Stomach (tissue), 9 donors: Measurements from ENCODE around the gene SIK3. TPM values are rescaled to one million over a fixed set of nuclear protein-coding genes. Genes with fewer than 3 reads are reported as not detected.

Experiments used
- DNase-seq, 2 donors: peaks; one replicate each; pipeline versions ENCODE4 v3.0.0 to v3.0.0-alpha.2; 2013 to 2019
- H3K27ac ChIP-seq, 5 donors: fragments of 200-600 bp in 4 of 5; sonication (generic) in 4 of 5; one replicate each; pipeline ENCODE4 v1.5.1; 2013 to 2019; ENCODE audit warnings: mild to moderate bottlenecking in 1 of 5, moderate library complexity in 1 of 5
- H3K27me3 ChIP-seq, 3 donors: fragments of 200-600 bp; sonication (generic); one replicate each; pipeline ENCODE4 v1.5.1; 2017 to 2019; ENCODE audit warnings: mixed run types in 1 of 3
- H3K36me3 ChIP-seq, 4 donors: fragments of 200-600 bp; sonication (generic); 1 replicate in 3 of 4; 2 replicates in 1 of 4; pipeline ENCODE4 v1.5.1; 2016 to 2019
- H3K4me1 ChIP-seq, 4 donors: fragments of 200-600 bp; sonication (generic); one replicate each; pipeline ENCODE4 v1.5.1; 2016 to 2019
- H3K4me3 ChIP-seq, 4 donors: fragments of 200-600 bp; sonication (generic) in 3 of 4; one replicate each; pipeline ENCODE4 v1.5.1; 2016 to 2019; ENCODE audit warnings: mild to moderate bottlenecking in 1 of 4
- H3K9me3 ChIP-seq, 4 donors: fragments of 200-600 bp; sonication (generic); one replicate each; pipeline ENCODE4 v1.5.1; 2016 to 2019
- CTCF ChIP-seq, 7 experiments: fragments of 450-650 bp in 4 of 7; fragments of 200-600 bp in 3 of 7; sonication (generic) in 3 of 7; IDR thresholded peaks; one replicate each; pipeline ENCODE4 v1.5.1; 2016 to 2019; ENCODE audit warnings: antibody characterized with exemption in 7 of 7, control low read depth in 2 of 7, mild to moderate bottlenecking in 1 of 7
- EP300 ChIP-seq: sonication (generic); formaldehyde crosslinking; IDR thresholded peaks from one replicate; pipeline ENCODE4 v1.6.1; 2017; ENCODE audit warnings: antibody characterized with exemption
- POLR2A ChIP-seq, 4 donors: fragments of 450-650 bp; IDR thresholded peaks; one replicate each; pipeline ENCODE4 v1.6.1; 2016; ENCODE audit warnings: antibody characterized with exemption in 4 of 4, control low read depth in 2 of 4, mild to moderate bottlenecking in 1 of 4, moderate library complexity in 1 of 4
- POLR2AphosphoS5 ChIP-seq, 3 donors: sonication (generic); formaldehyde crosslinking; IDR thresholded peaks; one replicate each; pipeline ENCODE4 v1.6.1; 2016; ENCODE audit warnings: antibody characterized with exemption in 3 of 3
- WGBS, 5 donors: extraction: QIAGEN DNeasy Blood & Tissue Kit in 3 of 5; methylation state at CpG; one replicate each; pipeline versions ENCODE4 v1.1.5 to v1.1.7; 2013 to 2018; 5-methylcytosine and 5-hydroxymethylcytosine counted together
- intact Hi-C: fragments of 100-400 bp; cut with DNase I; formaldehyde crosslinking; loops from one replicate; pipeline ENCODE4 v1.15.1; 2023; ENCODE audit warnings: low total_unique reads
- polyA plus RNA-seq, 3 donors: library from polyadenylated mRNA; stranded (reverse); fragments of 200-250 nt; gene quantifications; one replicate each; pipeline ENCODE4 v1.2.3, GENCODE V29; 2013
- total RNA-seq, 5 donors: library from RNA; depleted of rRNA; stranded (reverse); fragments of >200 nt; gene quantifications; one replicate each; pipeline versions ENCODE4 v1.1.0 to v1.2.3, GENCODE V29; 2014 to 2016
- donor health status: healthy with polysubstance abuse.
- donor health status: Bipolar disorder and iron deficiency.
- donor health status: healthy.

SIK3 gene
- total and polyA plus RNA-seq, 8 donors = 6.5 to 97.8 (median 23.7) TPM

- DNase-seq = peak in 1 of 2 donors; percentile 41
- 39 to 66% (median 46%) methylated on average over 3 to 5 of the region's 5 CpGs for WGBS, 5 donors
- Histone ChIP-seq H3K27ac (peak overlapping the region; percentile 44 to 73 (median 63)), H3K36me3 (peaks cover 11 to 52% (median 43%) of the 10 kb centered on the region in 4 donors), H3K4me3 (no peak overlapping the region), H3K4me1 (peaks cover 28 to 49% (median 33%) of the 10 kb centered on the region in 4 donors), H3K9me3 (no peaks in the 10 kb centered on the region), H3K27me3 (no peaks in the 10 kb centered on the region)
- intact Hi-C loops = no loop called here
- TF ChIP-seq POLR2A (IDR thresholded peaks at IDR 0.05) (no peak), EP300 (no peak), CTCF (IDR thresholded peaks at IDR 0.05) (no peak), POLR2AphosphoS5 (IDR thresholded peaks at IDR 0.05) (peak in 1 of 3 donors; percentile 11)
Measured at GRCh38 chr11:116852261-116853031, 245.8 kb downstream of the SIK3 start.

DNA sequence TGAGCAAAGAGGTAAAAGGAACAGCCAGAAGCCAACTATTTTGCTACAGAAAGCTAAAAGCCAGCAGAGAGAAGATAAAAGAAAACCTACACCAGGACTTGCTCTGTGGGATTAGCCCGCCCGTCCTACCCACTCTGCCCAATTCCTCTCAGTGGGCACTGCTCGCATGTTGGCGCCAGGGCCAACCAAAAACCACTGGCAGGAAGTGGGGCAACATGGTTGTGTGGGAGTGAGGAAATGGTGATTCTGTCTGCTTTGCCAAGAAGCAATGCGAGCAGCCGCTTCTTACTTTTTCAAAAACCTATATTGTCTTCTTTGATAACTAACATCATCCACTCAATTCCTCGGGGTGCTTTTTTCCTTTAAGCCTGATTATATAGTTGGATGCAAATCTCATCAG is 246.6 kb downstream of the SIK3 start:
- no peak for DNase-seq
- H3K4me1 ChIP-seq = peaks cover 28 to 49% (median 33%) of the 10 kb centered on the region in 4 donors
- peak overlapping the region in 4 of 5 donors; percentile 9 to 73 (median 46) for H3K27ac ChIP-seq
- no peaks in the 10 kb centered on the region for H3K9me3 ChIP-seq
- H3K27me3 ChIP-seq = no peaks in the 10 kb centered on the region
- H3K36me3 ChIP-seq = peaks cover 19 to 52% (median 44%) of the 10 kb centered on the region in 4 donors
- intact Hi-C loops = no loop called here
- H3K4me3 ChIP-seq = no peak overlapping the region
- WGBS, 5 donors = 69 to 81% (median 78%) methylated on average over 7 of the region's 7 CpGs
- TF ChIP-seq POLR2AphosphoS5 (IDR thresholded peaks at IDR 0.05) (no peak), POLR2A (IDR thresholded peaks at IDR 0.05) (no peak), EP300 (no peak), CTCF (IDR thresholded peaks at IDR 0.05) (no peak)

- TF ChIP-seq EP300 = no peak
- no peak for TF ChIP-seq POLR2A (IDR thresholded peaks at IDR 0.05)
- TF ChIP-seq CTCF (IDR thresholded peaks at IDR 0.05) = no peak
- TF ChIP-seq POLR2AphosphoS5 (IDR thresholded peaks at IDR 0.05) = no peak
- peaks cover 27 to 38% (median 32%) of the 10 kb centered on the region in 4 donors for H3K4me1 ChIP-seq
- H3K27me3 ChIP-seq = no peaks in the 10 kb centered on the region
- no peak overlapping the region for H3K27ac ChIP-seq
- peaks cover 34 to 60% (median 58%) of the 10 kb centered on the region in 4 donors for H3K36me3 ChIP-seq
- no peak overlapping the region for H3K4me3 ChIP-seq
- intact Hi-C loops = no loop called here
- DNase-seq = no peak
- WGBS, 5 donors = 84 to 92% (median 90%) methylated on average over 6 of the region's 6 CpGs
- no peaks in the 10 kb centered on the region for H3K9me3 ChIP-seq
Measured at GRCh38 chr11:116849486-116849885, 248.7 kb downstream of the SIK3 start.

DNA sequence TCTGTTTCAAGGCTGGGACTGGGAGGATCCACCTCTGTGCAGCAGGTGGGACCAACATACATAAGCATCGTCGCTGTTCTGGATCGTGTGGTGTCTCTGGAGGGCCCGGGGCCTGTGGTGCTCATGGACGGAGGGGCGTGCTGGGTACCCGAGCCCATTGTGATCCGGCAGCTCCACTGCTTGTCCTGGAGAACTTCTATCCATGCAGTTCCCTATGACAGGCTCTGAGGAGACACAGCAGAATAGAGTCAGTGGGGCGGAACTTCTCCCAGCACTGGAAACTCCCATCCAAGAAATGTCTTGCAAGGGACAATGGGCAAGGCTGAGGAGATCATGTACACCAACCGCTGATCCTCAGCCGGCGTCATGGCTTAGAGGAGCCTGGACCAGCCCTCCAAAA is 249.2 kb downstream of the SIK3 start:
- Histone ChIP-seq H3K4me1 (peaks cover 22 to 33% (median 29%) of the 10 kb centered on the region in 4 donors), H3K9me3 (no peaks in the 10 kb centered on the region), H3K27me3 (no peaks in the 10 kb centered on the region), H3K4me3 (no peak overlapping the region), H3K27ac (no peak overlapping the region), H3K36me3 (peaks cover 35 to 59% (median 58%) of the 10 kb centered on the region in 4 donors)
- 90 to 98% (median 95%) methylated on average over 11 to 12 of the region's 12 CpGs for WGBS, 5 donors
- no peak for DNase-seq
- intact Hi-C loops = no loop called here
- no peak for TF ChIP-seq CTCF (IDR thresholded peaks at IDR 0.05)
- TF ChIP-seq POLR2A (IDR thresholded peaks at IDR 0.05) = no peak
